K562 (cell line): ENCODE data around the gene ITPR3. TPM values are rescaled to one million over a fixed set of nuclear protein-coding genes. Genes with fewer than 3 reads are reported as not detected.

Experiments used
- ATAC-seq: fragments of 200-7000 bp; cut with Tn5 transposase; 3 replicates; pipeline ENCODE4 v1.9.1; 2020; ENCODE audit warnings: moderate library complexity
- BruUV-seq: library from RNA; stranded (reverse); fragments of 400-500 nt; replicated peaks from 2 replicates; lab custom pipeline; 2021; lab: Mats Ljungman, UMichigan
- CTCF ChIA-PET: fragments of 300-600 bp; formaldehyde crosslinking; extraction: SDS; loops from one replicate; lab custom pipeline; 2021; ENCODE audit warnings: low intra/inter-chr PET ratio; lab: Yijun Ruan, JAX
- POLR2A ChIA-PET: fragments of 300-600, 350-650 bp; sonication (Branson Sonifier 250); formaldehyde crosslinking; extraction: SDS; loops from one replicate; lab custom pipeline; 2021; ENCODE audit warnings: antibody characterized with exemption, inconsistent platforms; lab: Yijun Ruan, JAX
- DNase-seq, 4 experiments: peaks; one replicate each; pipeline versions ENCODE4 v3.0.0 to v3.0.0-alpha.2; 2011 to 2018; ENCODE audit warnings: low spot score in 3 of 4, mixed read lengths in 3 of 4; ENCODE audit errors: extremely low read depth in 1 of 4
- FAIRE-seq: peaks from 2 replicates; lab custom pipeline; 2011; peaks lifted over from hg19 to GRCh38; lab: Jason Lieb, UNC
- H2AFZ ChIP-seq: 2 replicates; pipeline ENCODE4 v1.6.0; 2011; ENCODE audit warnings: low read depth, low read length, control low read depth, inconsistent platforms
- H3K27ac ChIP-seq: fragments of 200-600 bp; 3 replicates; pipeline ENCODE4 v1.8.0; 2011; ENCODE audit warnings: low read depth, mild to moderate bottlenecking, control low read depth, inconsistent platforms, low read length, moderate library complexity, mixed read lengths; ENCODE audit errors: extremely low read depth
- H3K27me3 ChIP-seq, 2 experiments: fragments of 300-600 bp in 1 of 2; 2 replicates in 1 of 2; 3 replicates in 1 of 2; pipeline versions ENCODE4 v1.6.0 to v1.8.0; 2011; ENCODE audit warnings: inconsistent platforms in 2 of 2, low read length in 2 of 2, mild to moderate bottlenecking in 1 of 2, mixed read lengths in 1 of 2, moderate library complexity in 1 of 2; ENCODE audit not compliant: control insufficient read depth in 2 of 2, insufficient read depth in 2 of 2
- H3K36me3 ChIP-seq: fragments of 300-600 bp; 3 replicates; pipeline ENCODE4 v1.8.0; 2011; ENCODE audit warnings: mild to moderate bottlenecking, low read length, inconsistent platforms; ENCODE audit not compliant: control insufficient read depth, insufficient read depth
- H3K4me1 ChIP-seq, 2 experiments: fragments of 200-600 bp in 1 of 2; replicated peaks in 1 of 2; 2 replicates in 1 of 2; 3 replicates in 1 of 2; pipeline versions ENCODE4 v1.5.1 to v1.8.0; 2011; ENCODE audit warnings: inconsistent platforms in 2 of 2, low read length in 2 of 2, mild to moderate bottlenecking in 1 of 2, mixed read lengths in 1 of 2, moderate library complexity in 1 of 2; ENCODE audit not compliant: control insufficient read depth in 2 of 2, insufficient read depth in 2 of 2
- H3K4me2 ChIP-seq: 2 replicates; pipeline ENCODE4 v1.6.1; 2011; ENCODE audit warnings: low read length, control low read depth, inconsistent platforms, mixed read lengths; ENCODE audit not compliant: insufficient read depth
- H3K4me3 ChIP-seq: fragments of 200-600 bp; sonication (generic), shearing (Covaris generic); 2 replicates; pipeline ENCODE4 v1.5.1; 2016; ENCODE audit warnings: control low read depth, inconsistent platforms
- H3K79me2 ChIP-seq: fragments of 200-600 bp; 3 replicates; pipeline ENCODE4 v1.8.0; 2011; ENCODE audit warnings: low read length, inconsistent platforms; ENCODE audit not compliant: control insufficient read depth, insufficient read depth
- H3K9ac ChIP-seq, 2 experiments: 2 replicates each; pipeline versions ENCODE4 v1.6.0 to v1.6.1; 2011; ENCODE audit warnings: low read depth in 2 of 2, low read length in 2 of 2, control low read depth in 1 of 2, inconsistent platforms in 1 of 2, mild to moderate bottlenecking in 1 of 2, mixed read lengths in 1 of 2; ENCODE audit not compliant: insufficient read depth in 1 of 2
- H3K9me1 ChIP-seq: one replicate; pipeline ENCODE4 v1.6.0; 2011; ENCODE audit warnings: inconsistent platforms, mild to moderate bottlenecking, low read length, moderate library complexity; ENCODE audit not compliant: control insufficient read depth, insufficient read depth
- H3K9me3 ChIP-seq: replicated peaks from 2 replicates; pipeline ENCODE4 v1.5.1; 2011; ENCODE audit warnings: low read depth, low read length, inconsistent platforms; ENCODE audit not compliant: control insufficient read depth, insufficient read depth
- H4K20me1 ChIP-seq: replicated peaks from 2 replicates; pipeline ENCODE4 v1.6.1; 2011; ENCODE audit warnings: low read length, inconsistent platforms, mixed read lengths; ENCODE audit not compliant: control insufficient read depth, insufficient read depth
- ATF1 ChIP-seq, 2 experiments: fragments of 450-650 bp in 1 of 2; IDR thresholded peaks; 2 replicates each; pipeline ENCODE4 v1.6.1; 2016; ENCODE audit warnings: missing compliant biosample characterization in 1 of 2, missing genetic modification characterization in 1 of 2
- CEBPB ChIP-seq: fragments of 450-650 bp; IDR thresholded peaks from 2 replicates; pipeline ENCODE4 v1.6.1; 2016; ENCODE audit warnings: missing genetic modification characterization, missing compliant biosample characterization
- FOXK1 ChIP-seq: sonication (generic); formaldehyde crosslinking; IDR thresholded peaks from 2 replicates; pipeline ENCODE4 v1.8.0; 2022; ENCODE audit warnings: missing genetic modification reagents, mild to moderate bottlenecking, borderline replicate concordance
- HIVEP1 ChIP-seq: fragments of 250-450 bp; sonication (Bioruptor Pico); IDR thresholded peaks from 2 replicates; pipeline ENCODE4 v1.4.0; 2020; ENCODE audit warnings: mild to moderate bottlenecking
- MCM2 ChIP-seq: fragments of 450-650 bp; IDR thresholded peaks from 2 replicates; pipeline ENCODE4 v1.6.1; 2017; ENCODE audit warnings: low read depth, mild to moderate bottlenecking
- MCM7 ChIP-seq, 2 experiments: fragments of 450-650 bp; IDR thresholded peaks; 2 replicates each; pipeline ENCODE4 v1.6.1; 2016 to 2018
- PRPF4 ChIP-seq: fragments of 200-400 bp; formaldehyde crosslinking; IDR thresholded peaks from one replicate; pipeline ENCODE4 v1.6.1; 2017; ENCODE audit warnings: low read length, low read depth, mild to moderate bottlenecking; ENCODE audit not compliant: insufficient read depth, poor library complexity, severe bottlenecking
- SIX5 ChIP-seq, 2 experiments: IDR thresholded peaks; 2 replicates each; pipeline ENCODE4 v1.6.1; 2011; ENCODE audit warnings: low read length in 2 of 2, borderline replicate concordance in 1 of 2, low read depth in 1 of 2, mild to moderate bottlenecking in 1 of 2, moderate library complexity in 1 of 2; ENCODE audit not compliant: insufficient read depth in 1 of 2
- SMAD1 ChIP-seq: fragments of 150-350 bp; IDR thresholded peaks from 2 replicates; pipeline ENCODE4 v1.6.1; 2014; ENCODE audit warnings: low read length, low read depth; ENCODE audit not compliant: partially characterized antibody
- TGIF2 ChIP-seq: sonication (generic); formaldehyde crosslinking; IDR thresholded peaks from 2 replicates; pipeline ENCODE4 v1.8.1; 2022; ENCODE audit warnings: mild to moderate bottlenecking, missing genetic modification reagents, moderate library complexity
- VEZF1 ChIP-seq: fragments of 200-800 bp; sonication (Bioruptor generic); IDR thresholded peaks from 2 replicates; pipeline ENCODE4 v1.6.1; 2017; ENCODE audit warnings: missing genetic modification characterization, missing compliant biosample characterization
- ZBED1 ChIP-seq: IDR thresholded peaks from 2 replicates; pipeline ENCODE4 v1.6.1; 2014
- ZBTB5 ChIP-seq: fragments of 450-650 bp; IDR thresholded peaks from 2 replicates; pipeline ENCODE4 v1.6.1; 2017; ENCODE audit warnings: antibody characterized with exemption
- ZKSCAN3 ChIP-seq: fragments of 250-450 bp; sonication (Bioruptor Pico); IDR thresholded peaks from 2 replicates; pipeline ENCODE4 v1.4.0; 2020
- ZNF12 ChIP-seq: sonication (generic); formaldehyde crosslinking; IDR thresholded peaks from 2 replicates; pipeline ENCODE4 v1.4.0; 2020; ENCODE audit warnings: mild to moderate bottlenecking, missing genetic modification reagents
- ZNF217 ChIP-seq: sonication (generic); formaldehyde crosslinking; IDR thresholded peaks from 2 replicates; pipeline ENCODE4 v1.8.0; 2022; ENCODE audit warnings: mild to moderate bottlenecking, missing genetic modification reagents
- ZNF23 ChIP-seq: fragments of 250-450 bp; sonication (Bioruptor Pico); IDR thresholded peaks from 2 replicates; pipeline ENCODE4 v1.4.0; 2020; ENCODE audit warnings: mild to moderate bottlenecking
- ZSCAN32 ChIP-seq: fragments of 450-650 bp; formaldehyde crosslinking; IDR thresholded peaks from 2 replicates; pipeline ENCODE4 v1.4.0; 2020; ENCODE audit warnings: mild to moderate bottlenecking, moderate library complexity
- WGBS: fragments of 100-300 bp; shearing (Covaris generic); methylation state at CpG from one replicate; pipeline ENCODE4 v1.1.6; 2016; ENCODE audit warnings: low coverage, mixed read lengths; ENCODE audit not compliant: insufficient coverage; ENCODE audit errors: missing lambda C conversion rate; 5-methylcytosine and 5-hydroxymethylcytosine counted together
- in situ Hi-C: fragments of 300-500 bp; cut with MboI; formaldehyde crosslinking; loops from 4 replicates; pipeline ENCODE4 v1.15.0; 2018; ENCODE audit warnings: inconsistent platforms, mixed read lengths
- intact Hi-C: fragments of 100-400 bp; cut with micrococcal nuclease; formaldehyde crosslinking; loops from 2 replicates; pipeline ENCODE4 v1.14.2; 2022
- polyA plus RNA-seq, 8 experiments: library from polyadenylated mRNA; depleted of rRNA in 4 of 8; stranded (reverse) in 5 of 8; unstranded in 3 of 8; fragments of >200 nt; fragmentation: Nextera tagmentation in 2 of 8; fragmentation: Illumina TruSeq in 1 of 8; extraction: Ambion mirVana in 2 of 8; extraction: Trizol in 1 of 8; gene quantifications; 2 replicates each; pipeline versions ENCODE4 v1.2.1 to v1.2.3, GENCODE V29; 2011 to 2014; ENCODE audit warnings: inconsistent platforms in 1 of 8, missing spikeins in 1 of 8
- total RNA-seq, 7 experiments: library from RNA; depleted of rRNA in 6 of 7; stranded (reverse); fragments of >200 nt in 6 of 7; fragmentation: Illumina TruSeq in 2 of 7; extraction: Trizol in 2 of 7; gene quantifications; 2 replicates each; pipeline versions ENCODE4 v1.2.1 to v1.2.3, GENCODE V29; 2011 to 2021; ENCODE audit warnings: low replicate concordance in 1 of 7
- TF ChIP-seq, protein P1 (sequence below): fragments of 250-450 bp; sonication (Bioruptor Pico); IDR thresholded peaks from 2 replicates; pipeline ENCODE4 v1.5.0; 2020; ENCODE audit warnings: mild to moderate bottlenecking, borderline replicate concordance

Gene ITPR3
- total and polyA plus RNA-seq, 9 of the 15 experiments (the other 6 are each of a cell fraction or from before 2014, with no cell fraction given): 0.39 to 35.7 (median 13.2) TPM

DNA sequence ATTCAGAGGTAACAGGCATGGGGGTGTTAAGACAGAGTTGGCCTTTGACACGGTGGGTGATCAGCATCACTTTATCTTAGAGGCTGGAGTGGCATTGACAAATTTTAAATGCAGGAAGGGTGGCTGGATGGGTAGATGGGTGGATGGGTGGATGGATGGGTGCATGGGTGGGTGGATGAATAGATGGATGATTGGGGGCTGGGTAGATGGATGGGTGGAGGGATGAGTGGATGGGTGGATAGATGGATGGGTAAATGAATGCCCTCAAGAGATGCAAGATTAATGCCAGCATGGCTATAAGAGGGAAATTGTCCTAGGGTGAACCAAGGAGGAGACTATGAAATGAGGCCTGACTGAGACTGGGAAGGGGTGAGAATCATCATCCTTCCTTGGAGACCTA lies 18.4 kb downstream of the ITPR3 start:
- ChIA-PET POLR2A (interaction anchor here (0.6 kb wide), 1 partner anchor 16 kb away, joined by 3 read pairs; no protein-coding TSS in a partner anchor), CTCF (no interaction called here)
- no peak for FAIRE-seq
- no TSS peak for BruUV-seq
- no peak overlapping the region for H3K4me3 ChIP-seq
- no peak overlapping the region for H3K27ac ChIP-seq
- H3K27me3 ChIP-seq: no peaks in the 10 kb centered on the region
- no peaks in the 10 kb centered on the region for H3K9me1 ChIP-seq
- no peaks in the 10 kb centered on the region for H3K9me3 ChIP-seq
- peaks cover 0 to 23% of the 10 kb centered on the region in 2 experiments; a peak in 3 of 5 replicates for H3K4me1 ChIP-seq
- H2AFZ ChIP-seq: no peak overlapping the region
- no peak overlapping the region for H3K9ac ChIP-seq
- peaks cover 30% of the 10 kb centered on the region; the same call in 2 of the 3 replicates for H3K36me3 ChIP-seq
- intact Hi-C loops: no loop called here
- ATAC-seq: no peak
- DNase-seq: no peak
- H3K79me2 ChIP-seq: peaks cover 2% of the 10 kb centered on the region; the same call in 1 of the 3 replicates
- no peak overlapping the region for H3K4me2 ChIP-seq
- in situ Hi-C loops: no loop called here
- H4K20me1 ChIP-seq: peaks cover 15% of the 10 kb centered on the region
- TF ChIP-seq ZBED1 (no peak), ZNF12 (CRISPR knock-in tag) (no peak), VEZF1 (CRISPR knock-in tag) (no peak), TGIF2 (no peak), ZBTB5 (no peak), ZNF217 (no peak), ATF1 (CRISPR knock-in tag; IDR thresholded peaks at IDR 0.05) (no peak), ATF1 (tag; IDR thresholded peaks at IDR 0.05) (no peak), HIVEP1 (CRISPR knock-in tag) (no peak), PRPF4 (no peak), CEBPB (no peak), FOXK1 (CRISPR knock-in tag) (no peak), SMAD1 (no peak), MCM2 (no peak), ZNF23 (no peak), MCM7 (IDR thresholded peaks at IDR 0.05) (no peak), ZSCAN32 (CRISPR knock-in tag) (no peak), ZKSCAN3 (no peak), SIX5 (IDR thresholded peaks at IDR 0.05; ENCODE audit: borderline replicate concordance in 1 of 2, insufficient read depth in 1 of 2, low read depth in 1 of 2, low read length in 2 of 2) (no peak)
- TF ChIP-seq, protein P1, sequence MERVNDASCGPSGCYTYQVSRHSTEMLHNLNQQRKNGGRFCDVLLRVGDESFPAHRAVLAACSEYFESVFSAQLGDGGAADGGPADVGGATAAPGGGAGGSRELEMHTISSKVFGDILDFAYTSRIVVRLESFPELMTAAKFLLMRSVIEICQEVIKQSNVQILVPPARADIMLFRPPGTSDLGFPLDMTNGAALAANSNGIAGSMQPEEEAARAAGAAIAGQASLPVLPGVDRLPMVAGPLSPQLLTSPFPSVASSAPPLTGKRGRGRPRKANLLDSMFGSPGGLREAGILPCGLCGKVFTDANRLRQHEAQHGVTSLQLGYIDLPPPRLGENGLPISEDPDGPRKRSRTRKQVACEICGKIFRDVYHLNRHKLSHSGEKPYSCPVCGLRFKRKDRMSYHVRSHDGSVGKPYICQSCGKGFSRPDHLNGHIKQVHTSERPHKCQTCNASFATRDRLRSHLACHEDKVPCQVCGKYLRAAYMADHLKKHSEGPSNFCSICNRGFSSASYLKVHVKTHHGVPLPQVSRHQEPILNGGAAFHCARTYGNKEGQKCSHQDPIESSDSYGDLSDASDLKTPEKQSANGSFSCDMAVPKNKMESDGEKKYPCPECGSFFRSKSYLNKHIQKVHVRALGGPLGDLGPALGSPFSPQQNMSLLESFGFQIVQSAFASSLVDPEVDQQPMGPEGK (CRISPR knock-in tag): no peak
- WGBS: 63% methylated on average over 1 of the region's 1 CpG
